ENCODE measurements around the gene VRK1. TPM values are rescaled to one million over a fixed set of nuclear protein-coding genes. Genes with fewer than 3 reads are reported as not detected.

The VRK1 gene
- total RNA-seq, 1 experiment from 2014 or later: 39.1 TPM

- no peak overlapping the region for H3K4me2 ChIP-seq (ENCODE audit: low read length)
- H2AFZ ChIP-seq (ENCODE audit: low read length): no peak overlapping the region
- no peaks in the 10 kb centered on the region for H4K20me1 ChIP-seq (ENCODE audit: low read length)
- no peak overlapping the region for H3K27ac ChIP-seq (ENCODE audit: low read length)
- ChIA-PET POLR2A (ENCODE audit: unreplicated experiment) (no interaction called here), CTCF (no interaction called here)
- no TSS peak for BruUV-seq (replicated peaks)
- ATAC-seq: no peak
- H3F3A ChIP-seq (ENCODE audit: low read length, unreplicated experiment): no peaks in the 10 kb centered on the region
- TF ChIP-seq EZH2phosphoT487 (IDR thresholded peaks at IDR 0.05; ENCODE audit: borderline replicate concordance, low read length) (no peak), CTCF (conservative IDR thresholded peaks at IDR 0.05; ENCODE audit: low read depth, low read length) (no peak), EZH2 (IDR thresholded peaks at IDR 0.05; ENCODE audit: low read length, unreplicated experiment) (no peak)
- intact Hi-C loops (cut with micrococcal nuclease): no loop called here
- no peaks in the 10 kb centered on the region for H3K79me2 ChIP-seq (ENCODE audit: low read length)
- DNase-seq: no peak
- H3K4me3 ChIP-seq (ENCODE audit: low read length): no peak overlapping the region
- no peak overlapping the region for H3K9ac ChIP-seq (ENCODE audit: low read length)
- no peaks in the 10 kb centered on the region for H3K9me2 ChIP-seq (replicated peaks; ENCODE audit: low read length)
- no peaks in the 10 kb centered on the region for H3K36me3 ChIP-seq (ENCODE audit: low read depth, low read length)
- no peaks in the 10 kb centered on the region for H3K4me1 ChIP-seq (ENCODE audit: insufficient read depth, low read length)
- H3K27me3 ChIP-seq (ENCODE audit: low read length): no peaks in the 10 kb centered on the region
- no peaks in the 10 kb centered on the region for H3K9me3 ChIP-seq (ENCODE audit: low read length)
Observed at GRCh38 chr14:96929950-96930349, 132.8 kb downstream of the VRK1 start.

GRCh38 chr14:96930526-96930925 is 133.3 kb downstream of the VRK1 start:
- Histone ChIP-seq H2AFZ (ENCODE audit: low read length) (no peak overlapping the region), H3K36me3 (ENCODE audit: low read depth, low read length) (no peaks in the 10 kb centered on the region), H3K9me3 (ENCODE audit: low read length) (no peaks in the 10 kb centered on the region), H3K9ac (ENCODE audit: low read length) (no peak overlapping the region), H3K4me3 (ENCODE audit: low read length) (no peak overlapping the region), H3K27me3 (ENCODE audit: low read length) (no peaks in the 10 kb centered on the region), H3K79me2 (ENCODE audit: low read length) (no peaks in the 10 kb centered on the region), H3K4me1 (ENCODE audit: insufficient read depth, low read length) (no peaks in the 10 kb centered on the region), H3K27ac (ENCODE audit: low read length) (no peak overlapping the region), H3K9me2 (replicated peaks; ENCODE audit: low read length) (no peaks in the 10 kb centered on the region), H4K20me1 (ENCODE audit: low read length) (no peaks in the 10 kb centered on the region), H3K4me2 (ENCODE audit: low read length) (no peak overlapping the region), H3F3A (ENCODE audit: low read length, unreplicated experiment) (no peaks in the 10 kb centered on the region)
- POLR2A ChIA-PET (ENCODE audit: unreplicated experiment): no interaction called here
- no peak for ATAC-seq
- DNase-seq: no peak
- BruUV-seq (replicated peaks): no TSS peak
- no peak for TF ChIP-seq CTCF (conservative IDR thresholded peaks at IDR 0.05; ENCODE audit: low read depth, low read length)
- intact Hi-C loops (cut with micrococcal nuclease): no loop called here
- CTCF ChIA-PET: no interaction called here

All from PC-3 (cell line).